Panc1 (cell line): ENCODE data around the gene MRPL10.

ENCODE experiments used
- POLR2AphosphoS5 ChIP-seq: IDR thresholded peaks from 2 replicates; pipeline ENCODE4 v1.6.1; 2012; ENCODE audit warnings: mild to moderate bottlenecking, low read depth, low read length, moderate library complexity
- TCF7L2 ChIP-seq: IDR thresholded peaks from 2 replicates; pipeline ENCODE4 v1.6.1; 2011; ENCODE audit warnings: mild to moderate bottlenecking, low read depth, low read length, inconsistent platforms
- TF ChIP-seq, protein P1 (sequence below): fragments of 450-650 bp; IDR thresholded peaks from 2 replicates; pipeline ENCODE4 v1.5.1; 2017; ENCODE audit warnings: mild to moderate bottlenecking

DNA sequence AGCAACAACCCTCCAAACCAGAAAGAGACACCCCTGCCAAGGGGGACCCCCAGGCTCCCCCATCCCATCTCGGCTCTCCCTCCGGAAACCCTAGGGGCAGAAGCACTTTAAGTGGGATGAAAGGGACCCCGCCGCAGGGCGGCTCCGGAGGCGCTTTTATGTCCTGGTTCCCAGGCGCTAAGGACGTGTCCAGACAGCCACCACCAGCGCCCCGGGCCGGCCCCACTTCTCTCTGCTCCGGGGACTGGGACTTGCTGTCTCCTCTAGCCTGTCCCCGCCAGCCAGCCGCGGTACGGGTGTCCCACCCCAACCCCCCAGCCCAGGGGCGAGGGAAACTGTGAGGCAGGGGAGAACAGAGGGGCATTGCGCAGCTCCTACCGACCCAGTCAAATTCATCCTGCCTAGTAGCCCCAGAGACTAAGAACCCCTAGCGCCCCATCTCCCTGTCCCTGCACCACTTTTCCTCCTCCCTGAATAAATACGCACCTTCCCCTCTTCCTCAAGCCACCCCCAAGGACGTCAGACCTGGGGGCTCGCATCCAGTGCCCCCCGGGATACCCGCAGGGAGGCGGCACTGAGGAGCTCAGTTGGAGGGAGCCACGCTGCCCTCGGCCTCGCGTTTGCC is 15.5 kb upstream of the MRPL10 start:
- TF ChIP-seq, protein P1, sequence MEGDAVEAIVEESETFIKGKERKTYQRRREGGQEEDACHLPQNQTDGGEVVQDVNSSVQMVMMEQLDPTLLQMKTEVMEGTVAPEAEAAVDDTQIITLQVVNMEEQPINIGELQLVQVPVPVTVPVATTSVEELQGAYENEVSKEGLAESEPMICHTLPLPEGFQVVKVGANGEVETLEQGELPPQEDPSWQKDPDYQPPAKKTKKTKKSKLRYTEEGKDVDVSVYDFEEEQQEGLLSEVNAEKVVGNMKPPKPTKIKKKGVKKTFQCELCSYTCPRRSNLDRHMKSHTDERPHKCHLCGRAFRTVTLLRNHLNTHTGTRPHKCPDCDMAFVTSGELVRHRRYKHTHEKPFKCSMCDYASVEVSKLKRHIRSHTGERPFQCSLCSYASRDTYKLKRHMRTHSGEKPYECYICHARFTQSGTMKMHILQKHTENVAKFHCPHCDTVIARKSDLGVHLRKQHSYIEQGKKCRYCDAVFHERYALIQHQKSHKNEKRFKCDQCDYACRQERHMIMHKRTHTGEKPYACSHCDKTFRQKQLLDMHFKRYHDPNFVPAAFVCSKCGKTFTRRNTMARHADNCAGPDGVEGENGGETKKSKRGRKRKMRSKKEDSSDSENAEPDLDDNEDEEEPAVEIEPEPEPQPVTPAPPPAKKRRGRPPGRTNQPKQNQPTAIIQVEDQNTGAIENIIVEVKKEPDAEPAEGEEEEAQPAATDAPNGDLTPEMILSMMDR: no peak
- peak; percentile 46; the same call in 1 of the 2 replicates for TF ChIP-seq TCF7L2
- no peak for TF ChIP-seq POLR2AphosphoS5
